Activated CD4-positive, alpha-beta T cell treated with anti-CD3 and anti-CD28 coated beads, Interleukin-2, amount 50 U/mL, for 48 hours (primary cell): Measurements from ENCODE around the gene SDC4.

Experiments
- DNase-seq, 2 experiments: peaks; one replicate each; pipeline ENCODE4 v3.0.0-alpha.2; 2020

The SDC4 gene

DNA sequence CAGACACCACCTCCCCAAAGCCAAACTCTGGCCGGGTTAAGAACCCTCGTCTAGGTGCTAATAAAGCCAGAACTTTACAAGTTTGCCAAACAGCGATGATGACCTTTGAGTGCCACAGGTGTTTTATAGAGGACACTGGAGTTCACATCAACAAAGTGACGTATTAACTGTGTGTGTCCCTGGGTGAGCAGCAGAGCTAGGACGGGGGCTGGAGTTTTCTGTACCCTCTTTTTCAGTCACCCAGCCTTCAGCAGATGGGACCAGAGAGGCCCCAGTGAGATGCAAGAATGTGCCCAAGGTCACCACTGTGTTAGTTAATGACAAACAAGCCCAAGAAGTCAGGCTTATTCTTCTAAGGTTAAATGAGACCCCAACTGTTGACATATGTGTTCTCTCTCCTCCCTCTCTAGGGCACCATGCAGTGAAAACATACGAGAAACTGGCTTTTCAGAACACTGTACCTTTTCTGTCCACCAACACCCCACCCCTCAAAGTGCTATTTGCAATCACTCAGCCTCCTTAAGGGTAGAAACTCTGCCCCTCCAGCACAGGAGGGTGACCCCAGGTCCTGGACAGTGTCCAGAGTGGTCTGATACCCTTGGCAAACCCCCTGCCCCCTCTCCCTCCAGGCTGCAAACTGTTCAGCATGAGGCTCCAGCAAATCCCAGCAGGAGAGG, 5.2 kb downstream of the SDC4 start:
- no peak for DNase-seq

DNA sequence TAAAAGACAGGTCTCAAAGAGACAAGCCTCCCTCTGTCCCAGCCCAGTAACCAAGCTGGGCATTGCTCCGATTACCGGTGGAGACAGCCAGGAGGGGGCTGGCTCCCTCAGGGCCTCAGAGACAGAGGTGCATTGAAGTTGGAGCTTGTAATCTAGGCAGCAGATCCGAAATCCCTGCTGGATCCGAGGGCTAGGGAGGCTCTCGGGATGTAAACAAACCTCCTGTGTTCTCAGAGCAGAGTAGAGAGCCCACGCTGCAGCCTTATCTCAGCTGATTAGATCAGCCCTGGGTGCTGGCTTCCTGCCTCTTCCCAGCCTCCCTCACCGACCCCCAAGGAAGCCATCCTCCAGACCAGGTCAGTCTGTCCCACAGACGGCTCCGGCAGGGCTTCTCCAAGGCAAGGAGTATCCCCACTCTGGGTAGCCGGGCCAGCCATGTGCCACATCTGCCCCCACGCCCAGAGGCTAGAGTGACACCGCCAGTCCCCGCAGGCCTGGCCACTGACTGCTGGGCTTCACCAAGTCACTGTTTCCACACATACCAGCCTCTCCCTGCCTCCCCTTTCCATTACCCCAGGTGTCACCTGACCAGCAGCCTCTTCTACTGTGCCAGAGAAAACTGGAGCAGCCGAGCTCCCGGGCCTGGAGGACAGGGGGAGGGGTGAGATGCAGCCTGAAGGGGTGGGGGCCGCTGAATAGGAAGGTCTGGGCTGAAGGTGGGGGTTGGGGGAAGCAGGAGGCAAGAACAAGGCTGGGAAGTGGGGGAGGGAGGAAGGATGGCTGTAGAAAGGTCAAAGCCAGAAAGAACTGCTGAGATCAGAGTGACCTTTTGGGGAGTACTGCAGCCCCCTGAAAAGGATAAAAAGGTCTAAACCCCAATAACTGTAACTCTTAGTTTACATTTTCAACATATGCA, 6.0 kb downstream of the SDC4 start:
- no peak for DNase-seq

- no peak for DNase-seq
Measured at GRCh38 chr20:45341579-45341938, 6.7 kb downstream of the SDC4 start.

DNA sequence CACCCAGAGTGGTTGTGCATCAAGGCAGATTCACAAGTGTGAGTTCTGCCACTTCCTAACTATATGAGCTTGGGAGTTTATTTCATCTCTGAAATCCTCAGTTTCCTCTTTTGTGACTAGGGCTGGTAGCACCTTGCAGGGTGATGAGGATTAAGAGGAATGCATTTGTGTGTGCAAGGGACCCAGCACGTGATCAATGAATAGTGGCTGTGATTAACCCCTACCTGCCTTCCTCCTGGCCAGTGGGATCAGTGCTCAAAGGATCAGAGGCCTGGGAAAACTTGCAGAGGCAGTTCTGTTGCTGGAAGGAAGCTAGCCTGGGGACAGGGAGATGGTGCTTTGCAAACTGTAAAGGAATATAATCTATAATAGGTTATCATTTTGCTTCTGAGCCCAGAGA, 7.3 kb downstream of the SDC4 start:
- DNase-seq, result no peak

DNA sequence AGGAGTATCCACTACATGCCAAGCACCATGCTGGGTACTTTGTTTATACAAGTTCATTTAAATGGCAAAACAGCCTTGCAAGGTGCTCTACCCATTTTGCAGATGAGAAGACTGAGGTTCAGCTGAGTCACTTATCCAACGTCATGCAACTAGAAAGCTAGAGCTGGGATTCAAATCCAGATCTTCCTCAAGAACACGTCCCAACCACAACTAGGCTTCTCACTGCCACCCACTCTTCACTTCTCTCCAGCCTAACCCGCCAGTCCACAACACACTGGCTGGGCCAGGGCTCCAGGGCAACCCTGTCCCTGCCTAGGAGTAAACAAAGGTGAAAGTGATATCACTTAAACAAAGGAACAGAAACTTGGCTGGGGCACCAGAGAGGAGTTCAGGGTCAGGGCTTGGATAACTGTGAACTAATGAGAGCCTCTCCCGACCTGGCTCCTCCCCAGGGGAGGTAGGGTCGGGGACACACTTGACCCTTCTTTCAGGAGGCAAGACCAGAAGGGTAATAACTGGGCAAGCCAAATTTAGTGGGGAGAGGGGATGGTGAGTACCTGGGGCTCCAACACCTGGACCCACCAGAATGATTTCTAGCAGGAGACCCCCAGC, 7.9 kb downstream of the SDC4 start:
- no peak for DNase-seq

GRCh38 chr20:45339799-45340198, 8.4 kb downstream of the SDC4 start:
- DNase-seq, result no peak

- DNase-seq, result no peak
Measured at GRCh38 chr20:45339084-45339483, 9.1 kb downstream of the SDC4 start.

GRCh38 chr20:45338121-45339030, 9.8 kb downstream of the SDC4 start:
- DNase-seq, result no peak

DNA sequence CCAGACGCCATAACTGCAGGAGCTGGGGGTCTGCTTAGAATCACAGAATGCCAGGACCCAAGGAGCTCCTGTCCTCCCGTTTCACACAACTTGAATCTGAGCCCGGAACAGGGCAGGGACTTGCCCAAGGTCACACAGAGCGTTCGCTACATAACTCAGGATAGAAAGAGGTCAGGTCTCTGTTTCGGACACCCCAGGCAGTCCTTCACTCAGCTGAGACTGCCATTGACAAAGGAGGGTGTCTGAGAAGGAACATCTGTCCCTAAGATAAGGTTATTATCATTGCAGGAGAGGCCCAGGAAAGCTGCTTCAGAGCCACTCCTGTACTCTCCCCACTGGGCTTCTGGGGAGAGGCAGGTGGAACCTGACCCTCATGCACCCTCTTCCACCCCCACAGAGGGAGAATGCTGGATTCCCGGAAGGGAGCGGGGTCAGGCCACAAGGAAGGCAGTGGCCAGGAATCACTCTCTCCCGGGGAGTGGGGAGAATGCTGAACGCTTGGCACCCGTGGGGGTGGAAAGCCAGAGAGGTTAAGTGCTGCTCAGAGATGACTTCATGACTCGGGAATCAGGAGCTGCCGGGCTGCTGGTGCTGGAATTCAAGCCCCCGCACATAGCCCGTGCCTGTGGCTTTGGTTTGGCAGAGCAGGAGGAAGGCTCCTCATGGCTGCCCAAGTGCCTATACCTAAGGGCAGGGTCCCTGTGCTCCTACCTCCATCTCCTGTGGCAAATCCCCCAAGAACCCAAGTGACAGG, 10.7 kb downstream of the SDC4 start:
- no peak for DNase-seq

- DNase-seq, result no peak
Measured at GRCh38 chr20:45336530-45337366, 11.5 kb downstream of the SDC4 start.

DNA sequence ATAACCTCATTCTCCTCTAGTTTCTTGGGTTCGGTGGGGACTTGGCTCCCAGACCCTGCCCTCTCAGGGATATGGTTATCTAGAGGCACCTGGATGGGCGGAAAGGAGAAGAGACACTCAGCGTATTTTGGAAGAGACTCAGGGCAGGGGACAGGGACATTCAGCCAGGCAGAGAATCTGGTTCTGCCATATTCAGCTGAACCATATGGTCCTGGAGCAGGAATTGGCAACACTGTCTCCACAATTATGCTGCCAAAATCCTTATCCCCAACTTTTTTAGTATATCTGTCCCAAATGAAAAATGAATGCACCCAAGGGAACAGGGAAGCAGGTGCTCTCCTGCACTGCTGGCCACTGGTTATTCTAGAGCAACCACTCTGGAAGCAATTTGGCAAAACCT, 17.7 kb downstream of the SDC4 start:
- DNase-seq, result no peak

GRCh38 chr20:45329497-45330319, 18.5 kb downstream of the SDC4 start:
- DNase-seq, result no peak

DNA sequence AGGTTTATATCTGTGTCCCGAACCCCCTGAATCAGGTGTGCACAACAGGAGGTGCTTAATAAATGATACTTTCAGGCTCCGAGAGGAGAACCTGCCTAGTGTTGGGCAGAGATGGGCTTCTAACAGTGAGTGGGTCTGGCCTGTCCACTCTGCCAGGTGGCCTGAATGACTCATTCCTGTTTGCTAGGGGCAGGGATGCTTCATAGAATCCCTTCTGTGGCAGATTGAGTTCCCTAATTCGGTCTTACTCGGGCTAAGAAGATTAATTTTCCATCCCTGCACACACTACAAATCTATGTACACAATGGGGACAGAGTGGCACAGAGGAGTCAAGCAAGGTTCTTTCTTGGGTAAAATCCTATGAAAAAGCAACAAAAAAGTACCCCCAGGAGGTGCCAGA, 19.8 kb downstream of the SDC4 start:
- no peak for DNase-seq

DNA sequence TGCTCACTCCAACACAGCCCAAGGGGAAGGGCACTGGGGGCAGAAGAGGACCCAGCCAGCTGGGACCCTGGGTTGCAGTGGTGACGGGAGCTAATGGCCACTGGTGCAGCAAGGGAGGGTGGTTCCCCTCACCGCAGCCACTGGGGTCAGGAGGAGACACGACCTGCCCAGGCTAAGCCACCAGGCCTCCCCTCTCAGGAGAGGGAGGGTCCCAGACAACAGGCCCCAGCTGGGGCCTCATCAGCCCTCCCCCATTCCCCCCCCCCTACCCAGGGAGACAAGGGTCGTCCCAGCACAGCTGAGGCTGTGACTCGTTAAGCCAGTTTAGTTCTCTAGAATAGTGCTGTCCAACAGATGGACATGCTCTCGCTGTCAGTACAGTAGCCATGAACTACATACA, 22.9 kb downstream of the SDC4 start:
- DNase-seq, result no peak

DNA sequence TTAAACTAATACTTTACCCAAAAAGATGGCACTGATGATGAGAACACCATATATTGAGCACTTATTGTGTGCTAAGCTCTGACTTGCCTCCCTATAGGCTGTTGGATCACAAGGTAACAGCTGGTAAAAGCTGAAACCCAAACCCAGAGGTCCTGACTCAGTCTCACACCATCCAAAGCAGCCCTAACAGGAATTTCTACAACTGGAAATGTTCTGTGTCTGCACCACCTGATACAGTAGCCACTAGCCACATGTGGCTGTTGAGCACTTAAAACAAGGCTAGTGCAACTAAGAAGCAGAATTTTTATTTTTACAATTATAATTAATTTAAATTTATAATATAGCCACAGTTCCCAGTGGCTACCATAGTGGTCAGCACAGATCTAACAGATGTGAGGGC, 24.5 kb downstream of the SDC4 start:
- DNase-seq, result no peak

DNA sequence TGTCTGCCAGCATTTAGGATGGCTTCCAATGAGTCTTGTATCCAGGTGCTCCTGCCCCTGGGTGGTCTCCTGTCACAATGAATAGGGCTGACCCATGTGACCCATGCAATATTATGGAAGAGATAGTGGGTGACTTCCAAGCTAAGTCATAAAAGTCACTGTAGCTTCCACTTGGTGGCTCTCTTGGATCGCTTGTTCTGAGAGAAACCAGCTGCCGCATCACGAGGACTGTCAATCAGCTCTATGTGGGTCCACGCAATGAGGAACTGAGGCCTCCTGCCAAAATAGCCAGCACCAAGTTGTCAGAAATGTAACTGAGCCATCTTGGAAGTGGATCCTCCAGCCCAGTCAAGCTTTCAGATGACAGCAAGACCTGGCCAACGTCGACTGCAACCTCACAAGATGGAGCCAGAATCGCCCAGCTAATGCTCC, 25.3 kb downstream of the SDC4 start:
- DNase-seq, result no peak

DNA sequence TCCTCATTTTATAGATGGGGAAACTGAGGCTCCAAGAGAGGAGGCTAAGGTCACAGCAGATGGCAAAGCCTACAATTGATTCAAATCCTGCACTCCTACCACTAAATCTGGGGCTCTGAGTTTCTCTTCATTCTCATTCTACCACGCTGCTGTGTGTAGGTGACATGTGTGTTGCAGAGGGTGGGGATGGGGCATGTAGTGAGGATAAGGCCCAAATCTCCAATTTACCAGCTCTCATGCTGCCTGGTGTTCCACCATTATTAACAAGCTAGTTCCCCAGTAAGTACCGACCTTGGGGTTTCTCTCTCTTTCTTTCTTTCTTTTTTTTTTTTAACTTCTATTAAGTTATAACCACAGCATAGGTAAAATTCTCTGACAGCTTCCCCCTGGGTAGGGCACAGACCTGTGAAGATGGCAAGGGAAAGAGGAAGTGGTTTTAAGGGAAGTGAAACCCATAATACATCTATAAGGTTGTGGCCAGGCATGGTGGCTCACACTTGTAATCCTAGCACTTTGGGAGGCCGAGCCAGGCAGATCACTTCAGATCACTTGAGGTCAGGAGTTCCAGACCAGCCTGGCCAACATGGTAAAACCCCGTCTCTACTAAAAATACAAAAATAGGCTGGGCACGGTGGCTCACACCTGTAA, 27.2 kb downstream of the SDC4 start:
- no peak for DNase-seq

- DNase-seq, result no peak
Measured at GRCh38 chr20:45318948-45319347, 29.3 kb downstream of the SDC4 start.

DNA sequence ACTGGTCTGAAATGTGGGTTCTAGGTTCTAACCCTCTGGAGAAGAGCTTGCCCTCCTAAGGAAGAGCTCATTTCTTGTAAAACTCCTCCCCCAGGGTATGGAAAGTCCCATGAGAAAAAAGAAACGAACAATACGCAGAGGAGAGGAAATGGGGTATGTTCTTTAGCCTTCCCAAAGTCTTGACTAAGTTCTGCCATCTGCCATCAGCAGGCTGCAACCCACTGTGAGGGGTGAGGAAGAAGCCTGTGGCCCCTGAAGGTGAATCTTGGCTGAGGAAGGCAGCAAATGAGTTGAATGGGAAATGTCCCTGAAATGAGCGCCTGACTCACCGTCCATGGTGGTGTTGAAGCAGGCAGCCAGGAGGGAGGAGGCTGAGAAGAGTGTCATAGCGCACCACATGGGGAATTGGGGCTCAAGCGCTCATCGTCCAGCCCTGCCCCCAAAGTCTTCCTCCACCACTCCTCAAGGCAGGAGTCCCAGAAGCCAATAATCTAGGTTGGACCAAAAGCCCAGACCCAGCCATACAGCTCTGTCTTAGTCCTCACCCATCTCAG, 29.8 kb downstream of the SDC4 start:
- no peak for DNase-seq
